ENCODE measurements around the gene TUT4.
"Not testable (repeated sequence)": the region's sequence is repeated elsewhere in the genome, so short reads cannot be mapped to it uniquely, and the experiment has no call there.

Gene TUT4

DNA sequence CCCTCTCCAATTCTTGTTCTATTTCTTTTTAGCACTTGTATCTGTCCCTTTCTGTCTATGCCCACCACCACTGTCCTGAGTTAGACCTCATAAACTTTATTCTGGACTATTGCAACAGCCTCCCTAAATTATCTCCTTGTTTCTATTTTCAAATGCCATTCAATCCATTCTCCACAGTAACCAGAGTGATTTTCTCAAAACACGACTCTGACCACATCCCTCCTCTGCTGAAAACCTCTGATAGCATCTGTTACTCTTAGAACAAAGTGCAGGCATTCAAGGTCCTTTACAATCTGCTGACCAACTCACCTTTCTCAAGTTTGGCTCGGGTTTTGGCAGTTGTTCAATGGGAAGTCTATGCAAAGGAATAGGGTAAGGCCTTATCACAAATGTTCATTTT is 26.5 kb upstream of the TUT4 start:
- TF ChIP-seq, protein P1, sequence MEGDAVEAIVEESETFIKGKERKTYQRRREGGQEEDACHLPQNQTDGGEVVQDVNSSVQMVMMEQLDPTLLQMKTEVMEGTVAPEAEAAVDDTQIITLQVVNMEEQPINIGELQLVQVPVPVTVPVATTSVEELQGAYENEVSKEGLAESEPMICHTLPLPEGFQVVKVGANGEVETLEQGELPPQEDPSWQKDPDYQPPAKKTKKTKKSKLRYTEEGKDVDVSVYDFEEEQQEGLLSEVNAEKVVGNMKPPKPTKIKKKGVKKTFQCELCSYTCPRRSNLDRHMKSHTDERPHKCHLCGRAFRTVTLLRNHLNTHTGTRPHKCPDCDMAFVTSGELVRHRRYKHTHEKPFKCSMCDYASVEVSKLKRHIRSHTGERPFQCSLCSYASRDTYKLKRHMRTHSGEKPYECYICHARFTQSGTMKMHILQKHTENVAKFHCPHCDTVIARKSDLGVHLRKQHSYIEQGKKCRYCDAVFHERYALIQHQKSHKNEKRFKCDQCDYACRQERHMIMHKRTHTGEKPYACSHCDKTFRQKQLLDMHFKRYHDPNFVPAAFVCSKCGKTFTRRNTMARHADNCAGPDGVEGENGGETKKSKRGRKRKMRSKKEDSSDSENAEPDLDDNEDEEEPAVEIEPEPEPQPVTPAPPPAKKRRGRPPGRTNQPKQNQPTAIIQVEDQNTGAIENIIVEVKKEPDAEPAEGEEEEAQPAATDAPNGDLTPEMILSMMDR (IDR thresholded peaks at IDR 0.05; ENCODE audit: control extremely low read depth, extremely low read depth, low read depth, missing control alignments) = no peak
- ChIA-PET CTCF (interaction anchor here (1.2 kb wide), 1 partner anchor 12 kb away, joined by 4 read pairs; no protein-coding TSS in a partner anchor), POLR2A (no interaction called here)
- no peak for DNase-seq (ENCODE audit: extremely low spot score)

DNA sequence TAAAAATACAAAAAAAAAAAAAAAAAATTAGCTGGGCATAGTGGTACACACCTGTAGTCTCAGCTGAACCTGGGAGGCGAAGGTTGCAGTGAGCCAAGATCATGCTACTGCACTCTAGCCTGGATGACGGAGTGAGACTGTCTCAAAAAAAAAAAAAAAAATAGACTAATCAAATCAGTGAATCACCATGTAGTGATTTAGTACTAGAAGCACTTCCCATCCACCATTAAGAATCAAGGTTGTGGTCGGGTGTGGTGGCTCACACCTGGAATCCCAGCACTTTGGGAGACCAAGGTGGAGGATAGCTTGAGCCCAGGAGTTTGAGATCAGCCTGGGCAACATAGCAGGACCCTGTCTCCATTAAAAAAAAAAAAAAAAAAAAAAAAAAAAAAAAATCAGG is 25.2 kb upstream of the TUT4 start:
- DNase-seq (ENCODE audit: extremely low spot score); POLR2A ChIA-PET: not testable (repeated sequence)
- CTCF ChIA-PET = interaction anchor here (0.7 kb wide), 1 partner anchor 14 kb away, joined by 3 read pairs; no protein-coding TSS in a partner anchor

DNA sequence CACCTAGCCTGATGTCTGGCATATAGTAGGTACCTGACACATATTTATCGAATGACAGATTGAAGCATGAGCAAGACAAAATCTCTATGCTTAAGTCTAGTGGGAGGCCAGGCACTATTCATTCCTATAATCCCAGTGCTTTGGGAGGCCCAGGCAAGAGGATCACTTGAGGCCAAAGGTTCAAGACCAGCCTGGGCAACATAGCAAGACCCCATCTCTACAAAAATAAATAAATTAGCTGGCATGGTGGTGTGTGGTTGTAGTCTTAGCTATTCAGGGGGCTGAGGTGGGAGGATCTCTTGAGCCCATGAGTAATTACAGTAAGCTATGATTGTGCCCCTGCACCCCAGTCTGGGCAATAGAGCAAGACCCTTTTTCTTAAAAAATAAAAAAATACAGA is 23.2 kb upstream of the TUT4 start:
- TF ChIP-seq, protein P1 (IDR thresholded peaks at IDR 0.05; ENCODE audit: control extremely low read depth, extremely low read depth, low read depth, missing control alignments) = no peak
- POLR2A ChIA-PET = no interaction called here
- CTCF ChIA-PET = interaction anchor here (0.9 kb wide), 1 partner anchor 9 kb away, joined by 3 read pairs; no protein-coding TSS in a partner anchor
- DNase-seq (ENCODE audit: extremely low spot score) = no peak

- TF ChIP-seq, protein P1 (IDR thresholded peaks at IDR 0.05; ENCODE audit: control extremely low read depth, extremely low read depth, low read depth, missing control alignments) = no peak
- no peak for DNase-seq (ENCODE audit: extremely low spot score)
- POLR2A ChIA-PET = no interaction called here
- CTCF ChIA-PET = interaction anchor here (1.3 kb wide), 1 partner anchor 19 kb away, joined by 4 read pairs; no protein-coding TSS in a partner anchor
Observed at GRCh38 chr1:52574594-52574993, 21.7 kb upstream of the TUT4 start.

DNA sequence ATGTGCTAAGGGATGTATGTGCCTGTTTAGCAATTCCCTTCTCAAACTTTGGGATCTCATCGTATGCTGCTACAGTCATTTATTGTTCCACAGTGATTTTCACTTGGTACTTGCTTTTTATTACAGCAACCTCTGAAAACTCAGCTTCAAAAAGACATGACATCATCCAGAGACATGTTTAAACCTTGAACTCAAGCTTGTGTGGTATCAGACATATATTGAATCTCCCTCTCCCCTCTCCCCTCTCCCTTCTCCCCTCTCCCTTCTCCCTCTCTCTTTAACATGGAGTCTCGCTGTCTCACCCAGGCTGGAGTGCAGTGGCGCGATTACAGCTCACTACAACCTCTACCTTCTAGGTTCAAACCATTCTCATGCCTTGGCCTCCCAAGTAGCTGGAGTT is 19.5 kb upstream of the TUT4 start:
- POLR2A ChIA-PET = no interaction called here
- CTCF ChIA-PET = interaction anchor here (0.8 kb wide), 1 partner anchor 98 kb away, joined by 3 read pairs; no protein-coding TSS in a partner anchor
- DNase-seq (ENCODE audit: extremely low spot score) = no peak
- TF ChIP-seq, protein P1 (IDR thresholded peaks at IDR 0.05; ENCODE audit: control extremely low read depth, extremely low read depth, low read depth, missing control alignments) = no peak

- TF ChIP-seq, protein P1 (IDR thresholded peaks at IDR 0.05; ENCODE audit: control extremely low read depth, extremely low read depth, low read depth, missing control alignments) = no peak
- ChIA-PET POLR2A (no interaction called here), CTCF (interaction anchor here (0.8 kb wide), 1 partner anchor 98 kb away, joined by 3 read pairs; no protein-coding TSS in a partner anchor)
- DNase-seq (ENCODE audit: extremely low spot score) = no peak
Observed at GRCh38 chr1:52571783-52572182, 18.9 kb upstream of the TUT4 start.

GRCh38 chr1:52569449-52570210 is 16.7 kb upstream of the TUT4 start:
- ChIA-PET CTCF (interaction anchor here (0.8 to 1.5 kb wide), 3 partner anchors 11 to 28 kb away, joined by 3 read pairs; no protein-coding TSS in a partner anchor), POLR2A (no interaction called here)
- TF ChIP-seq, protein P1 (IDR thresholded peaks at IDR 0.05; ENCODE audit: control extremely low read depth, extremely low read depth, low read depth, missing control alignments) = no peak
- DNase-seq (ENCODE audit: extremely low spot score) = peak; percentile 22
